Stomach (tissue), 9 donors: ENCODE data around the gene PLCB1. TPM values are rescaled to one million over a fixed set of nuclear protein-coding genes. Genes with fewer than 3 reads are reported as not detected.

Experiments
- DNase-seq, 2 donors: peaks; one replicate each; pipeline versions ENCODE4 v3.0.0 to v3.0.0-alpha.2; 2013 to 2019
- H3K27ac ChIP-seq, 5 donors: fragments of 200-600 bp in 4 of 5; sonication (generic) in 4 of 5; one replicate each; pipeline ENCODE4 v1.5.1; 2013 to 2019; ENCODE audit warnings: mild to moderate bottlenecking in 1 of 5, moderate library complexity in 1 of 5
- H3K27me3 ChIP-seq, 3 donors: fragments of 200-600 bp; sonication (generic); one replicate each; pipeline ENCODE4 v1.5.1; 2017 to 2019; ENCODE audit warnings: mixed run types in 1 of 3
- H3K36me3 ChIP-seq, 4 donors: fragments of 200-600 bp; sonication (generic); 1 replicate in 3 of 4; 2 replicates in 1 of 4; pipeline ENCODE4 v1.5.1; 2016 to 2019
- H3K4me1 ChIP-seq, 4 donors: fragments of 200-600 bp; sonication (generic); one replicate each; pipeline ENCODE4 v1.5.1; 2016 to 2019
- H3K4me3 ChIP-seq, 4 donors: fragments of 200-600 bp; sonication (generic) in 3 of 4; one replicate each; pipeline ENCODE4 v1.5.1; 2016 to 2019; ENCODE audit warnings: mild to moderate bottlenecking in 1 of 4
- H3K9me3 ChIP-seq, 4 donors: fragments of 200-600 bp; sonication (generic); one replicate each; pipeline ENCODE4 v1.5.1; 2016 to 2019
- EP300 ChIP-seq: sonication (generic); formaldehyde crosslinking; IDR thresholded peaks from one replicate; pipeline ENCODE4 v1.6.1; 2017; ENCODE audit warnings: antibody characterized with exemption
- POLR2A ChIP-seq, 4 donors: fragments of 450-650 bp; IDR thresholded peaks; one replicate each; pipeline ENCODE4 v1.6.1; 2016; ENCODE audit warnings: antibody characterized with exemption in 4 of 4, control low read depth in 2 of 4, mild to moderate bottlenecking in 1 of 4, moderate library complexity in 1 of 4
- POLR2AphosphoS5 ChIP-seq, 3 donors: sonication (generic); formaldehyde crosslinking; IDR thresholded peaks; one replicate each; pipeline ENCODE4 v1.6.1; 2016; ENCODE audit warnings: antibody characterized with exemption in 3 of 3
- whole genome bisulfite sequencing, 5 donors: extraction: QIAGEN DNeasy Blood & Tissue Kit in 3 of 5; methylation state at CpG; one replicate each; pipeline versions ENCODE4 v1.1.5 to v1.1.7; 2013 to 2018; 5-methylcytosine and 5-hydroxymethylcytosine counted together
- intact Hi-C: fragments of 100-400 bp; cut with DNase I; formaldehyde crosslinking; loops from one replicate; pipeline ENCODE4 v1.15.1; 2023; ENCODE audit warnings: low total_unique reads
- polyA plus RNA-seq, 3 donors: library from polyadenylated mRNA; stranded (reverse); fragments of 200-250 nt; gene quantifications; one replicate each; pipeline ENCODE4 v1.2.3, GENCODE V29; 2013
- total RNA-seq, 5 donors: library from RNA; depleted of rRNA; stranded (reverse); fragments of >200 nt; gene quantifications; one replicate each; pipeline versions ENCODE4 v1.1.0 to v1.2.3, GENCODE V29; 2014 to 2016
- TF ChIP-seq, protein P1 (sequence below), 7 experiments: fragments of 450-650 bp in 4 of 7; fragments of 200-600 bp in 3 of 7; sonication (generic) in 3 of 7; IDR thresholded peaks; one replicate each; pipeline ENCODE4 v1.5.1; 2016 to 2019; ENCODE audit warnings: antibody characterized with exemption in 7 of 7, control low read depth in 2 of 7, mild to moderate bottlenecking in 1 of 7
- donor health status: healthy with polysubstance abuse.
- donor health status: Bipolar disorder and iron deficiency.
- donor health status: healthy.

Gene PLCB1
- total and polyA plus RNA-seq, 8 donors, result 4.1 to 66.5 (median 11.7) TPM

- no peak overlapping the region for H3K27ac ChIP-seq
- WGBS, 5 donors, result 81 to 84% (median 83%) methylated on average over 4 of the region's 4 CpGs
- intact Hi-C loops, result no loop called here
These were observed 645.8 kb downstream of the PLCB1 start for GRCh38 chr20:8777911-8778310.

DNA sequence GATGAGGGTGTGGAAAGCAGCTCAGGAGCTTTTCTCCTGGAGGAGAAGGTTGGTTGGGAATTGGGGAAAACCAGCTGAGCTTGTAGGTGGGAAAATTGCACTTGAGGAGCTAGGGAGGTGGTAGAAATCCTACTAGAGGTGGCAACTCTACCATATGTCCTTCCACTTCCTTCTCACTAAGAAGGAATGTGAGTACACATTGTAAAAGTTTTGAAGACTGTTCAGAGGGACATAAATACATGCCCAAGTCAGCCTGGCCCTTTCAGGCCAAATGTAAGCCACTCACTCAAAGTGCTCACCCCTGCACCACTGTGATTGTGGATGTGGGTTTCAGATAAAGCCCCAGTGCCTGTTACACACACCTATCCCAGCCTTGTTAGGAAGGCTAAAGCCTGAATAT is 646.3 kb downstream of the PLCB1 start:
- TF ChIP-seq, protein P1, sequence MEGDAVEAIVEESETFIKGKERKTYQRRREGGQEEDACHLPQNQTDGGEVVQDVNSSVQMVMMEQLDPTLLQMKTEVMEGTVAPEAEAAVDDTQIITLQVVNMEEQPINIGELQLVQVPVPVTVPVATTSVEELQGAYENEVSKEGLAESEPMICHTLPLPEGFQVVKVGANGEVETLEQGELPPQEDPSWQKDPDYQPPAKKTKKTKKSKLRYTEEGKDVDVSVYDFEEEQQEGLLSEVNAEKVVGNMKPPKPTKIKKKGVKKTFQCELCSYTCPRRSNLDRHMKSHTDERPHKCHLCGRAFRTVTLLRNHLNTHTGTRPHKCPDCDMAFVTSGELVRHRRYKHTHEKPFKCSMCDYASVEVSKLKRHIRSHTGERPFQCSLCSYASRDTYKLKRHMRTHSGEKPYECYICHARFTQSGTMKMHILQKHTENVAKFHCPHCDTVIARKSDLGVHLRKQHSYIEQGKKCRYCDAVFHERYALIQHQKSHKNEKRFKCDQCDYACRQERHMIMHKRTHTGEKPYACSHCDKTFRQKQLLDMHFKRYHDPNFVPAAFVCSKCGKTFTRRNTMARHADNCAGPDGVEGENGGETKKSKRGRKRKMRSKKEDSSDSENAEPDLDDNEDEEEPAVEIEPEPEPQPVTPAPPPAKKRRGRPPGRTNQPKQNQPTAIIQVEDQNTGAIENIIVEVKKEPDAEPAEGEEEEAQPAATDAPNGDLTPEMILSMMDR (IDR thresholded peaks at IDR 0.05), result no peak
- TF ChIP-seq POLR2A (IDR thresholded peaks at IDR 0.05) (no peak), EP300 (no peak), POLR2AphosphoS5 (IDR thresholded peaks at IDR 0.05) (no peak)
- no peak overlapping the region for H3K4me3 ChIP-seq
- H3K9me3 ChIP-seq, result no peaks in the 10 kb centered on the region
- H3K4me1 ChIP-seq, result no peaks in the 10 kb centered on the region
- H3K27ac ChIP-seq, result no peak overlapping the region
- no peaks in the 10 kb centered on the region for H3K27me3 ChIP-seq
- H3K36me3 ChIP-seq, result peaks cover 0 to 8% (median 4%) of the 10 kb centered on the region in 4 donors
- DNase-seq, result no peak
- intact Hi-C loops, result no loop called here

More at GRCh38 chr20:8777911-8778310, 645.8 kb downstream of the PLCB1 start:
- no peak for DNase-seq
- H3K27me3 ChIP-seq, result no peaks in the 10 kb centered on the region
- peaks cover 0 to 8% (median 4%) of the 10 kb centered on the region in 4 donors for H3K36me3 ChIP-seq
- no peak overlapping the region for H3K4me3 ChIP-seq
- TF ChIP-seq, protein P1 (IDR thresholded peaks at IDR 0.05), result no peak
- TF ChIP-seq EP300 (no peak), POLR2A (IDR thresholded peaks at IDR 0.05) (no peak), POLR2AphosphoS5 (IDR thresholded peaks at IDR 0.05) (no peak)
- no peaks in the 10 kb centered on the region for H3K4me1 ChIP-seq
- H3K9me3 ChIP-seq, result no peaks in the 10 kb centered on the region

GRCh38 chr20:8780915-8781314 is 648.8 kb downstream of the PLCB1 start:
- H3K36me3 ChIP-seq, result peaks cover 0 to 8% (median 4%) of the 10 kb centered on the region in 4 donors
- no peak for TF ChIP-seq EP300
- no peak for TF ChIP-seq POLR2AphosphoS5 (IDR thresholded peaks at IDR 0.05)
- TF ChIP-seq POLR2A (IDR thresholded peaks at IDR 0.05), result no peak
- TF ChIP-seq, protein P1 (IDR thresholded peaks at IDR 0.05), result no peak
- H3K9me3 ChIP-seq, result no peaks in the 10 kb centered on the region
- H3K4me3 ChIP-seq, result no peak overlapping the region
- no peaks in the 10 kb centered on the region for H3K4me1 ChIP-seq
- no peak overlapping the region for H3K27ac ChIP-seq
- DNase-seq, result no peak
- intact Hi-C loops, result loop anchor here (10.0 kb wide), 1 partner anchor 584 kb away; no protein-coding TSS in a partner anchor
- no peaks in the 10 kb centered on the region for H3K27me3 ChIP-seq

GRCh38 chr20:8782804-8783203 is 650.7 kb downstream of the PLCB1 start:
- intact Hi-C loops, result loop anchor here (10.0 kb wide), 1 partner anchor 582 kb away; no protein-coding TSS in a partner anchor
- TF ChIP-seq, protein P1 (IDR thresholded peaks at IDR 0.05), result no peak
- no peak for TF ChIP-seq EP300
- no peak for TF ChIP-seq POLR2AphosphoS5 (IDR thresholded peaks at IDR 0.05)
- TF ChIP-seq POLR2A (IDR thresholded peaks at IDR 0.05), result no peak
- no peaks in the 10 kb centered on the region for H3K27me3 ChIP-seq
- H3K27ac ChIP-seq, result no peak overlapping the region
- H3K4me3 ChIP-seq, result no peak overlapping the region
- no peaks in the 10 kb centered on the region for H3K4me1 ChIP-seq
- WGBS, 5 donors, result 58 to 65% (median 61%) methylated on average over 2 of the region's 2 CpGs
- DNase-seq, result no peak
- peaks cover 0 to 6% (median 0%) of the 10 kb centered on the region in 4 donors for H3K36me3 ChIP-seq
- H3K9me3 ChIP-seq, result no peaks in the 10 kb centered on the region
